ENCODE results near the gene TMEM221. TPM values are rescaled to one million over a fixed set of nuclear protein-coding genes. Genes with fewer than 3 reads are reported as not detected.

The TMEM221 gene
- total and polyA plus RNA-seq, 2 experiments from 2014 or later, result 1.0 to 2.5 TPM

DNA sequence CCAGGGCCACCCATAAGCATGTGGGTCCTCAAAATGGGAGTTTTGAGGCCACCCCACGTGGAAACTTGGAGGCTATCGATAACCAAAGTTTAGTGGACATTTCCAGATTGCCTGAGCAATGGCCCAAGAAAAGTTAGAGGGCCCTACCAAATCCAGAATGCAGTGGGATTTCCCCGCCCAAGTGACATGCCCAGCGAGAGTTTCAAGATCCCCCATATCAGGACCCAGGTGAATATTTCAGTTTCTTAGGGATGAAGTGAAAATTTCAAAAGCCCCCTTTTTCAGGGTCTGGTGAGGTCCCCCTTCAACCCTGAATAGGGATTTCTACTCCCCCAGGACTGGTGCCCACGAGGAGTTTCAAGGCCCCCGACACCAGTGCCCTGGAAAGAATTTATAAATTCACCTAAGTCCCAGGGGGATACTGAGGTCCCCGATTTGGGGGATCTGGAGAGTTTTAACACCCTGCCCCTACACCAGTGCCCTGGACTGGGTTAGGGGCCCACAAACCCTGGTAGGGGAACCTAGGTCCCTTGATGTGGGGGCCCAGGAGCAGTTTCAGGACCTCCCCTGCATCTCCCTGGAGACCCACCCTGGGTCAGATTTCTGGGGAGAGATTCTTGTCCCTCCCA is 43.7 kb downstream of the TMEM221 start:
- WGBS (ENCODE audit: low lambda C conversion rate, missing lambda C conversion rate), result 92% methylated on average over 7 of the region's 7 CpGs
- no peaks in the 10 kb centered on the region for H3K9me2 ChIP-seq (replicated peaks; ENCODE audit: insufficient read depth)
- no peaks in the 10 kb centered on the region for H3K27me3 ChIP-seq
- TF ChIP-seq EZH2phosphoT487 (IDR thresholded peaks at IDR 0.05; ENCODE audit: low read depth, severe bottlenecking, unreplicated experiment), result no peak
- no peak for TF ChIP-seq EZH2 (IDR thresholded peaks at IDR 0.05; ENCODE audit: borderline replicate concordance)
- TF ChIP-seq, protein P1, sequence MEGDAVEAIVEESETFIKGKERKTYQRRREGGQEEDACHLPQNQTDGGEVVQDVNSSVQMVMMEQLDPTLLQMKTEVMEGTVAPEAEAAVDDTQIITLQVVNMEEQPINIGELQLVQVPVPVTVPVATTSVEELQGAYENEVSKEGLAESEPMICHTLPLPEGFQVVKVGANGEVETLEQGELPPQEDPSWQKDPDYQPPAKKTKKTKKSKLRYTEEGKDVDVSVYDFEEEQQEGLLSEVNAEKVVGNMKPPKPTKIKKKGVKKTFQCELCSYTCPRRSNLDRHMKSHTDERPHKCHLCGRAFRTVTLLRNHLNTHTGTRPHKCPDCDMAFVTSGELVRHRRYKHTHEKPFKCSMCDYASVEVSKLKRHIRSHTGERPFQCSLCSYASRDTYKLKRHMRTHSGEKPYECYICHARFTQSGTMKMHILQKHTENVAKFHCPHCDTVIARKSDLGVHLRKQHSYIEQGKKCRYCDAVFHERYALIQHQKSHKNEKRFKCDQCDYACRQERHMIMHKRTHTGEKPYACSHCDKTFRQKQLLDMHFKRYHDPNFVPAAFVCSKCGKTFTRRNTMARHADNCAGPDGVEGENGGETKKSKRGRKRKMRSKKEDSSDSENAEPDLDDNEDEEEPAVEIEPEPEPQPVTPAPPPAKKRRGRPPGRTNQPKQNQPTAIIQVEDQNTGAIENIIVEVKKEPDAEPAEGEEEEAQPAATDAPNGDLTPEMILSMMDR (IDR thresholded peaks at IDR 0.05; ENCODE audit: poor library complexity), result no peak
- peak overlapping the region; percentile 63 for H3K4me2 ChIP-seq
- no peaks in the 10 kb centered on the region for H3K36me3 ChIP-seq (replicated peaks; ENCODE audit: insufficient read depth, low read depth)
- no peaks in the 10 kb centered on the region for H4K20me1 ChIP-seq (ENCODE audit: insufficient read depth, poor library complexity, severe bottlenecking)
- H3K4me3 ChIP-seq, result no peak overlapping the region
- DNase-seq (ENCODE audit: low spot score), result no peak
- no peaks in the 10 kb centered on the region for H3K4me1 ChIP-seq (ENCODE audit: insufficient read depth)
- no peak overlapping the region for H2AFZ ChIP-seq
- H3K9me3 ChIP-seq (ENCODE audit: low read depth), result no peaks in the 10 kb centered on the region
- H3K27ac ChIP-seq, result no peak overlapping the region
- no peaks in the 10 kb centered on the region for H3K79me2 ChIP-seq

DNA sequence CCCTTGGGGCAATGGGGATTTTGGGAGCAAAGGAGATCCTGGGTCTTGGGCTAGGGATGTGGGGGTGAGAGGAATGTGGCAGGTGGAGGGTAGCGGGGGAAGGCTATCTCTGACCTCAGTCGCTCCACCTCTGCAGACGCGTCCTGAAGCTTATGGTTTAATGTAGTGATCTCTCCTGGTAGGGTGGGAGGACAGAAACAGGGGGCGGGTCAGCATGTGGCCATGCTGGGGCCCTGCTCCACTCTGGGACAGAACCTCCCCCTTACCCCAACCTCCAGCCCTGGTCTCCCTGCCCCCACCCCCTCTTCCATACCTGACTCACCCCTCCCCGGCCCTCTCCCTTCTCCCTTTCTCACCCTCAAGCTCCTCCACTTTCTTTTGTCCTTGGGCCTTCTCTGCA is 44.5 kb downstream of the TMEM221 start:
- Histone ChIP-seq H3K4me1 (ENCODE audit: insufficient read depth) (no peaks in the 10 kb centered on the region), H3K4me3 (no peak overlapping the region), H3K9me3 (ENCODE audit: low read depth) (no peaks in the 10 kb centered on the region), H3K9me2 (replicated peaks; ENCODE audit: insufficient read depth) (no peaks in the 10 kb centered on the region), H3K79me2 (no peaks in the 10 kb centered on the region), H3K4me2 (peak overlapping the region; percentile 63), H2AFZ (no peak overlapping the region), H3K36me3 (replicated peaks; ENCODE audit: insufficient read depth, low read depth) (no peaks in the 10 kb centered on the region), H3K27ac (no peak overlapping the region), H3K27me3 (no peaks in the 10 kb centered on the region), H4K20me1 (ENCODE audit: insufficient read depth, poor library complexity, severe bottlenecking) (no peaks in the 10 kb centered on the region)
- TF ChIP-seq EZH2 (IDR thresholded peaks at IDR 0.05; ENCODE audit: borderline replicate concordance), result no peak
- TF ChIP-seq EZH2phosphoT487 (IDR thresholded peaks at IDR 0.05; ENCODE audit: low read depth, severe bottlenecking, unreplicated experiment), result no peak
- TF ChIP-seq, protein P1 (IDR thresholded peaks at IDR 0.05; ENCODE audit: poor library complexity), result no peak
- 83% methylated on average over 3 of the region's 6 CpGs for WGBS (ENCODE audit: low lambda C conversion rate, missing lambda C conversion rate)
- no peak for DNase-seq (ENCODE audit: low spot score)

DNA sequence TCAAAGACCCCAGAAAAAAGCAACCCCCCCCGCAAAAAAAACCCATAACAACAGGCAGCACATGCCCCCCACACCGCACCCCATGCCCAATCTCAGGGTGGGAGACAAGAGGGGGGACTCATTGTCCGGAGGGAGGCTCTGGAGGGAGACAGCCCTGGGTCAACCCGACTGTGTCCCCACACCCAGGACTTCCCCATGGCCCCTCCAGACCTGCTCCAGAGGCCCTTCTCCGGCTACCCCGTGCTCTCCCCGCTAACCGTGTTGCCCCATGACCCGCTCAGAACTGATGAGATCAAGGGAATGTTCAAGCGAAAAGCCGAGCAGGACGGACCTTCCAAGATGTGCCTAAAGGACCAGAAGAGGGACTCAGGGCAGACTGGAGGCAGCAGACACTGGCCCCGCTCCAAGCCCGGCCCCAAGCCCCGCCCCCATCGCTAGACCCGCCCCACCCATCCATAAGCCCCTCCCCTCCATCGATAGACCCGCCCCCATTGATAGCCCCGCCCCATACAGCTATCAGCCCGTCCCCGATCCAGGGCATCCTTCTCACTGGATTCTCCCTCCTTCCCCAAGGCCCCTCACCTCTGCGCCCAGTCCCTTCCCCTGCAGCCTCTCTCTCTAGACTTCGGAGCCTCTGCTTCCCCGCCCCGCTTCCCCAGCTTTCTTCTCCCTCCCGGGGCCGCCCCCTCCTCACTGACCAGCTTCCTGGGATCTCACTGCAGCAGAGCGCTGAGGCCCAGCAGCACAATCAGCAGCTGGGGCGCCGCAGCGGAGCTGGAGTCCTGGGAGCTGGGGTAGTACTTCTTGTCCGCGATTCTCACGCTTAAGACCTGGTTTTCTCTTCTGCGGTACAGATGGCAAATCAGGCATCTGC is 45.2 kb downstream of the TMEM221 start:
- H3K4me3 ChIP-seq, result no peak overlapping the region
- no peak overlapping the region for H2AFZ ChIP-seq
- no peaks in the 10 kb centered on the region for H3K79me2 ChIP-seq
- H3K9me3 ChIP-seq (ENCODE audit: low read depth), result no peaks in the 10 kb centered on the region
- H3K4me1 ChIP-seq (ENCODE audit: insufficient read depth), result no peaks in the 10 kb centered on the region
- no peaks in the 10 kb centered on the region for H4K20me1 ChIP-seq (ENCODE audit: insufficient read depth, poor library complexity, severe bottlenecking)
- no peaks in the 10 kb centered on the region for H3K27me3 ChIP-seq
- 63% methylated on average over 19 of the region's 36 CpGs for WGBS (ENCODE audit: low lambda C conversion rate, missing lambda C conversion rate)
- DNase-seq (ENCODE audit: low spot score), result peak; percentile 54
- TF ChIP-seq EZH2phosphoT487 (IDR thresholded peaks at IDR 0.05; ENCODE audit: low read depth, severe bottlenecking, unreplicated experiment), result no peak
- TF ChIP-seq, protein P1 (IDR thresholded peaks at IDR 0.05; ENCODE audit: poor library complexity), result no peak
- peak; percentile 7 for TF ChIP-seq EZH2 (IDR thresholded peaks at IDR 0.05; ENCODE audit: borderline replicate concordance)
- H3K4me2 ChIP-seq, result peak overlapping the region; percentile 63
- no peaks in the 10 kb centered on the region for H3K36me3 ChIP-seq (replicated peaks; ENCODE audit: insufficient read depth, low read depth)
- H3K27ac ChIP-seq, result no peak overlapping the region
- H3K9me2 ChIP-seq (replicated peaks; ENCODE audit: insufficient read depth), result no peaks in the 10 kb centered on the region
